Measurements from ENCODE around the gene ROCK2.

- TF ChIP-seq CTCF (conservative IDR thresholded peaks at IDR 0.05) (no peak), ZFX (IDR thresholded peaks at IDR 0.05) (no peak)
These were observed 130.5 kb downstream of the ROCK2 start for GRCh38 chr2:11213975-11214374.

Data from C4-2B (cell line).